ENCODE measurements around the gene TXNIP.
A peak's percentile ranks its signal among the peaks of the same experiment; 100 is the strongest.

Gene TXNIP

DNA sequence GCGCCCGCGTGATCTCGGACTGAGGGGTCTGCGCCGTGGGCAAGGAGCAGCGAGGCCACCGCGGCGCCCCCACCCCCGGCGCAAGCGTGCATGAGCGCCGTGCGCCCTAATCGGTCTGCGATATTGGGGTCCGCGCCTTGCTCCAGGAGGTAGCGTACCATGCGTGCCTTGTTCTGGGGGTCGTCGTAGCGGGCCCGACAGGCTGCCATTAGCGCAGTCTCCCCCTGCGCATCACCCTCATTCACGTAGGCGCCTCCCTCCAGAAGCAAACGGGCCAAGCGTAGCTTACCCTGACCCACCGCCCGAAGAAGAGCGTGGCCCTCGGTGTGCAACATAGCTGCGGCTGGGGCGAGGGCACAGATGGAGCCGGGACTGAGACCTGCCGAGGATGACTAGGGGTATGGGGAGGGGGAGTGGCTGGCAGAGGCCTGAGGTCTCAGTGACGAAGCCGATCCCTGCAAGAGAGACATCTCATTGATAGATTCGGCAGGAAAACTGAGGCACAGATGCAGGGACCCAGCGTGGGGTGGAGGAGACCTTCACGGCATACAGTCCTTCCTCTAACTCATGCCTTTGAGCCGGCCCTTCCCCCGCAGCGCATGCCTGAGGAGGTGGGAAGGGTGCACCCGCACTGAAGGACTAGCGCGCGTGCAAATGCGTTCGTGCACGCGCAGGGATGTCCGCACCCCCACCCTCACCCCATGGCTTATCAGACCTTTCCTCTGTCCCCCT is 34.8 kb downstream of the TXNIP start:
- DNase-seq = no peak

DNA sequence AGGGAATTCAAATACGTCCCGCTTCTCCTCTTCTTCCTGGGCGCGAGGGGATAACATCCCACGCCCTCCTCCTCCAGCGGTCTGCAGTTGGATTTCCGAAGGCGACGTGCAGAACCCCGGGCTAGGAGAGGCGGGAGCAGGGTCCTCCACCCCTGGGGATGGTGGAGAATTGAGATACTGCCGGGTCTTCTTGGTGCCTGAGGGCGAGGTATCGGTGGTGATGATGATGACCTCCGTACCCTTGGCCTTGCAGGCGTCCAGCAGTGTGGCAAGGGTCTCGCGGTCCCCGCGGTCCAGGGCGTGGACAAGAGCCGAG is 35.3 kb downstream of the TXNIP start:
- DNase-seq = no peak

DNA sequence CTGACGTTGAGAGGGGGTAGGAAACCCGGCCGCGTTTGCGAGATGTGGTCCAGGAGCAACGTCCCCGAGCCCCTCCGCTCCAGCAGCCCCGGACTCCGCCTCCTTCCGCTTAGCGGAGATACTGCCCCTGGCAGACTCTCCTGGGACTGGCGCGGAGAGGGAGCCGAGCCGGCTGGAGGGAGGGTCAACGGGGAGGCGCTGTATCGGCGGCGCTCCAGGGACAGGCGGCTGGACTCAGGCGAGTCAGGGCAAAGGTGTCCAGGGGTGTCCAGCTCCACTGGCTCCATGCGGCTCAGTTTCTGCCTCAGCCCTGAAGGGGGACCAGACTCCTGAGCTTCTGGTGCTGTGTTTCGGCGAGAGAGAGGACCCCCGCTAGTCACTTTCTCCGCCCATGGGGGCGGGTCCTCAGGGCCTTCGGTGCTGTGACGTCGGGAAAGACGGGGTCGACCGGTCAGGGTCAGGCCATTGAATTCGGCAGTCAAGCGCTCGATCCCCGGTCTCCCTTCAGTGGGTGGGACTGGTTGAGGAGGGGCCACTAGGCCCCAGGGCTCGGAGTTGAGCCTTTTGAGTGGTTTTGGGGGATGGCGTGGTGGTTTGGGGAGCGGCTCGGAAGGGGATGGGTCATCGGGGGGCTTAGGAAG is 35.8 kb downstream of the TXNIP start:
- peak; percentile 75 to 79 for DNase-seq

DNA sequence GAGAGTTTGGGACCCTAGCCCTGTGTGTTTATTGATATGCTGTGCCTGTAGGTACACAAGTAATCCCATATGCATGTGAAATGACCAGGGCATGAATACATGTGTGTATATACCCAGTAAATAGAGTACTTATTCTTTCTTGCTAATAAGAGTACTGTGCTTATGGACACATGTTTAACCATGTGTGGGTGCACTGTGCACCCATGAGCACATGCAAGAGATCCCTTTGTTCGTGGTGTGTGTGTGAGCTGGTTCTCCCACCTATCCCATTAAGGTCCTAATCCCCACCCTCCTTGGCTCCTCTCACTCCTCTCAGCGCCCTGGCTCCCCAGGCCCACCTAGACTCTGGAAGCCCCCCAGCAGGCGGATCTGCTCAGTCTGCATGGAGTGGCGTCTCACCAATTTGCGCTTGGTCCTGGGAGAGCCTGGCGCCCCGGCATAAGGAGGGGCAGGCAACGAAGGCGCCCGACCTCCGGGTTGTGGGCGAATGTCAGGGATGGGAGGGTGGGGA is 36.4 kb downstream of the TXNIP start:
- DNase-seq = no peak

DNA sequence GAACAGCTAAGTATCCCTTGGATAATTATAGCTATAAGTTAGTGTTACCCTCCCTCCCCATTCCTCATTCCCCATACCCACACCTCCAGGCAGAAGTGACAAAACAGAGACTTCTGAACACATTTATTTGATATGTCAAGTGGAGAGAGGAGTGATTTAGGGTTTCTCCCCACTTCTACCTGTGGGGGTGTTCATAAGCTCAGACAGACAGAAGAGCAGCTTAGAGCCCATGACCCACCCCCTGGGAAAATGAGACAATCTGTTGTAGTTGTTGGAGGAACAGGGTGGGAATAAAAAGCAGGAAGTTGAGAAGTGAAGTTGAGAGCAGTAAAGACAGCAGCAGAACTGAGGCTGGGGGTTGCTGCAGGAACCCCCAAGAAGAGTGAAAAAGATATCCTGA is 37.0 kb downstream of the TXNIP start:
- DNase-seq = no peak

DNA sequence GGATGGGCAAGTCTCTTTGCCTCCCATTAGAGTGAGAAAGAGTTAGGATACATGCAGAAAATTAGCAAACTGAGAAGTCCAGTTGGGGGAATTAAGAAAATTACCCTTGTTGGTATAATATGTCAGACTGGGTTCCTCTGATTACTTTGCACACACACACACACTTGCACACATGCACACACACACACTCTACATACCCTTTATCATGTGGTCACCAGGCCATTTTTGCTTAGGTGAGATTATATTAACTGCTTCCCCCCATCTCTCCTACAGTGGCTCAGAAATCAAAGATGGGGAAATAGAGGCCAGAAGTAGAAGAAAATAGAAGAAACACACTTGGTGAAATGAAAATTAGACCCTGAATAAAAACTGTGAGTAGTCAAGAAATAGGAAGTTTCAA is 37.6 kb downstream of the TXNIP start:
- DNase-seq = no peak

DNA sequence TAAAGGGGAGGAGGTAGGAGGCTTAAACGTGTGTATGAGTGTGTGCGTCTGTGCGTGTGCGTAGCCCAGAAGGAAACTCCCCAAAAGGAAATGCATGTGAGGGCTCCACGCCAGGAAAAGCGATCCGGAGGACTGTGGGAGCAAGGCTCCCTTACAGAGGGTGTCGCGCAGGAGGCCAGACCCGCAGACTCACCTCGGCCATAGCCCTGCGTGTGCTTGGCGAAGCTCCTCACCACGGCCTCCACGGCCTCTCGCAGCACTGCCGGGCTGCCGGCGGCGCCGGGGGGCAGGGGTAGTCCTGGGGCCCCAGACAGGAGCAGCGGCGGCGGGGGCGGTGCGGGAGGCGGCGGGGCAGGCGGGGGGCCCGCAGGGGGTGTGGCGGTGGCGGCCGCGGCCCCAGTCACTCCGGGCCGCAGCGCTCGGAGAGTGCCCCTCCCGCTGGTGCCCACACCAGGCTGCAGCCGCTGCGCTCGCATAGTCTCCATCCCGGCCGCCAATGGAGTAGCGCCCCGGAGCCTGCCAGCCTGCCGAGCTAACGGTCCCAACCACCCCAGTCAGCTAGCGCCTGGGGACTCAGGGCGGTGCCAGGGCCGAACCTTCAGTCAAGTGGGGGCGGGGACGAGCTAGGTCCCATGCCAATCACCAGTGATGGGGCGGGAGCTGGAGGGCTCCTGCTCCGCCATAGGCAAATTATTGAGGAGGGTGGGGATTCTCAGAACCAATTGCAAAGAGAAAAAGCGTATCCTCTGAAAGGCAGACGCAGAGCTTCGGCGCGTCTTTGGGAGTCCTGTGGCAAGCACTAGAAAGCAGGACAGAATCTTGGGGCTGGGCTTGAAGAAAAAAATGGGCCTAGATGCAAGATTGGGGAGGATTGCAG is 38.7 kb downstream of the TXNIP start, which contains the start of gene LIX1L:
TSS of gene LIX1L (minus strand) at position 575 of the 877 bp plus-strand sequence. CDS start at position 485, 90 bp downstream.
- peak; percentile 90 to 92 for DNase-seq

DNA sequence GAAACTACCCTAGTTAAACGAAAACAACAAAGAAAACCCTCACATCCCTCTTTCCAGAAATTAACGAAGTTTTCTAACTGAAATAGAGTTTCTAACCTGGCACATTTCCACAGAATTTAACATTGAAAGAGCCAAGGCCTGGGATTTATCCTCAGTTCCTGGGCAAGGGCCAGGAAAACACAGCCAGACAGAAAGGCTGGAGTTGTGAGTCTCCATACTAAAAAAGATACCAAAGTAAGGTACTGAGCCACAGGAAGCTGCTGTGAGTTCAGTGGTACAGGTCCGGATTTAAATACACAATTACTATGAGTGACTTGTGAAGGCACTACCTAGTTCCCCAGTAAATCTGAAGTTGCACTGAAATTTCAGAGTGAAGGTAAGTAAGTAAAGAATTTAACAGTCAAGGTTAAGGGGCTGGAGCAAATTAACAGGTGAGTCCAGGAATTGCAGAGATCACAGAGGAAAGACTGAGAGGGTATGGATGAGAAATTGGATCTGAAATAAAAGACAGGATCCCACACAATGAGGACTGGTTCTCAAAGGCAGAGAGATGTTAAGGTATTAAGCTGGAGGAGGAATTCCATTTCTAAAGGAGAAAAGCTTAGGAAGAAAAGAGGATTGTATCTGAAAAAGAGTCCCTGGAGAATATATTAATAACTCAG is 39.5 kb downstream of the TXNIP start:
- DNase-seq = no peak

DNA sequence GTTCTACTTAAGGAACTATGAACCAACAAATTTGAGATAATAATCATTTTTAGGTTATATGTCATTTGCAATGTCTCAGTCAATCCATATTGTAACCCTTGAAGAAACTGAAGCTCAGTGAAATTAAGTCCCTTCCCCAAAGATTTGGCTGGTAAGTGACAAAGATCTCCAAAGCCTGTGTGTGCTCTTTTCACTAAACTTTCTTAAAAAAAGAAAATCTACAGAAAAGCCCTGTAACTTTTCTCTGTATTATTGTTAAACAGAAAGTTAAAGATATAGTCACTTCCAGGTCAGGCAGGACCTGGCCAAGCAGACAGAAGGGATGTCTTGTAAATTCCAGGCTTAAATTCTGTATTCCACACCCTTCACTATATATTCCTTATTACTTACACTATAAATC is 40.0 kb downstream of the TXNIP start:
- no peak for DNase-seq

DNA sequence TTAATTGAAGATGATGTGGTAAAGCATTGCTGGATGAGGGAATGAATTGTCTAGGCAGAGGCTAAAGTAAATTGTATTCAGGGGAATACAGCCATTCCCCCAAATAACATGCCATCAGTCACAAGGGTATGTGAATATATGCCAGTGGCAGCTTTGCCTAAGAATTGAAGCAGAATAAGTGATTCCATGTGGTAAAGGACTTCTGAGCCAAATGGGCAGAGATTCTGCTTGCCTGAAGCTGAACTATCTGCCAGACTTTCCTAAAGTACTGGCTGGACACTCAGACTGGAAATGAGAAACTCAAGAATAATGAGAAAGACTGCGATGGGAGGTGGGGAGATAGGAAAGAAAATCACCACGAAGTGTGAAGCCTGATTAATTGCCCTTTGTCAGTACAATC is 40.9 kb downstream of the TXNIP start:
- DNase-seq = no peak

DNA sequence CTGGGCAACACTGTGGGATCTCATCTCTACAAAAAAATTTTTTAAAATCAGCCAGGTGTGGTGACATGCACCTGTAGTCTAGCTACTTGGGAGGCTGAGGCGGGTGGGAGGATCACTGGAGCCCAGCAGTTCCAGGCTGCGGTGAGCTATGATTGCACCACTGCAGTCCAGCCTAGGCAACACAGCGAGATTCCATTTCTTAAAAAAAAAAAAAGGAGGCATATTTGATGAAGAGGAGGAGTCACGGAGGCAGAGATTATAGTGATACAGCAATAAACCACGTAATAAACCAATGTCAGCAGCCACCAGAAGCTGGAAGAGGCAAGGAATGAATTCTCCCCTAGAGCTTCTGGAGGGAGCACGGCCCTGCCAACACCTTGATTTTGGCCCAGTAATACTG is 42.5 kb downstream of the TXNIP start:
- DNase-seq = no peak

DNA sequence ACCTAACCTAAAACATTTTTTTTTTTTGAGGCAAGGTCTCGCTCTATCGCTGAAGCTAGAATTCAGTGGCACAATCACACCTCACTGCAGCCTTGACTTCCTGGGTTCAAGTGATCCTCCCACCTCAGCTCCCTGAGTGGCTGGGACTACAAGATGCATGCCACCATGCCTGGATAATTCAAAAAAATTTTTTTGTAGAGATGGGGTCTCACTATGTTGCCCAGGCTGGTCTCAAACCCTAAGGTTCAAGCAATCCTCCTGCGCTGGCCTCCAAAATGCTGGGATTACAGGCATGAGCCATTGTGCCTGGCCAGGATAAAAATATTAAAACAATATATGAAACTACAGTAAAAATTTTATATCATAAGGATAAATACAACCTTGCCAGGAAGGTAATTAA is 43.5 kb downstream of the TXNIP start:
- no peak for DNase-seq

DNA sequence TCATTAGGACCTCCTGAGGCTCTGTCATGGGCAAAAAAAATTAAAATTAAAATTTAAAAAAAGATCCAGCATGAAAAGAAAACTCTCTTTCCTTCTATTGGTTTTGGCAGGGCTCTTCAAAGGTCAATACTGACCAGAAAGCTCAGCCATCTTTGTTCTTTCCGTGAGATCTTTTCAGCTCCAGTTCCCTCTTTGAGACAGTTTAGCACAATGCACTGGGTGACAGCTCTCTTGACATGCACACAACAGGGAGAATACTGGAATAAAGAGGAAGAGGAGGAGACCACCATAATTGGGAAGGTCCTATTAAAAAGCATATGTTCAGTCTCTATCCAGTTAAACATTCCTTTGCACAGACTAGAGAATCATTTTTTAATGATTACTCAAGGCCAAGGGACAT is 44.9 kb downstream of the TXNIP start:
- DNase-seq = no peak

DNA sequence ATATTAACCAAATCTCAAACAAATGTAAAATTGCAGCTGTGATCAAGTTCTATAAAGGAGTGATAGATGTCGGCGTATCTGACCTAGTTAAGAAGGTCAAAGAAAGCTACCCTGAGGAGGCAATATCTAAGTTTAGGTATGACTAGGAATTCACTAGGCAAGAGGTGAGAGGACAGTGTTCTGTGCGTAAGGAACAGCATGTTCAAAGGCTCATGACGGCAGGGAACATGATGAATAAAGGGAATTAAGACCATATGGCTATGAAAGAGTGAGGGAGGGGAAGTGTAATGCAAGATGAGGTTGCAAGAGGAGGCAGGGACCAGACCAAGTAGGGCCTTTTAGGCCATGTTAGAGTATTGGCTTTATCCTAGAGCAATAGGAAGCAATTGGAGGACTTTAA is 47.2 kb downstream of the TXNIP start:
- DNase-seq = no peak

DNA sequence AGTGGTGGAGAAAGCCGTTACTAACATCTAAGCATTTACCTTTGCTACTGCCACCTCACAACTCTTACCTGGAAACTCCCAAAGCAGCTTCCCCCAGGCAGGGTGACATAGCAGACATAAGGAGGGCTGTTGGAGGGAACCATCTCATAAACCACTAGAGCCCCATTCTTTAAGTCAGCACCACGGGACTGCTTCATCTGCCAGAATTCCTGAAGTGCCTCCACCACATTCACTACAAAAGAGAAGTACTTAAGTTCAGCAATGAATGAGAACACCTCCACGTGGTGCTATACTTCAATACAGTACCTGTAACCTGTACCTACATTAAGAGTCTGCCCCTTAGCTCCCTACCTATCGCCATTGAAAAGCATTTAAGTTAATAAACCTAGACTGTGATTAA is 48.8 kb downstream of the TXNIP start:
- DNase-seq = no peak

DNA sequence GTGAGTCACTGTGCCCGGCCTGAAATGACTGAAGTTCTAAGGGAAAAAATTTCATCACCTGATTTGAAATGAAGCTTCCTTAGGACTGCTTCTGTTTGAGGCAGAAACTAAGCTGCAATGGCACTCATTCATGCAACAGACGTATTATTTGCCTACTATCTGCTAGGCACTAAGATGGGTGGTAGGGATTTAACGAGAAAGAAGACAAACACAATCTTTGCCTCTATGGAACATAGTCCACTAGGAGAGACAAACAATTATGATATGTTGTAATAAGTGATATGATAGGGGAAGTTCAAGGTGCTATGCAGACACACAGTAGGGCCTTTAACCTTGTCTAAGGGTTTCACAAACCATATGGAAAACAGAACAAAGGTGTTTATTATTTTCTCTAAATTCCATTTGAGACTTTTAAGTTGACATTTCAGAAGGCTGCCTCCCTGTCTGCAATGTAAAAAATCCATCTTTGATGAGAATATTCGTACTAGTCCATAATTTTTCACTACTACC is 49.8 kb downstream of the TXNIP start:
- no peak for DNase-seq

DNA sequence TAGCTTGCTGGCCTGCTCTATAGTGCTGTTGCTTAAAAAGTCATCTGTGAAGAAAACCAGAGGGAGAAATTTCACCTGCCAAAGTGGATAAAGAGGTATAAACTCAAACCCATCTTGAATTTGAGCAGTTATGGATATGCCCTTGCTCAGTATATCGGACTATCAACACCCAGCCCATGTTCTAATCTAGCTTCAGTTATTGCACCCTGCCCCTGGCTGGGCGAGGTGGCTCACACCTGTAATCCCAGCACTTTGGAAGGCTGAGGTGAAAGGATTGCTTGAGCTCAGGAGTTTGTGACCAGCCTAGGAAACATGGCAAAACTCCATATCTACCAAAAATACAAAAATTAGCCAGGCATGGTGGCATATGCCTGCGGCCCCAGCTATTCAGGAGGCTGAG is 51.8 kb downstream of the TXNIP start:
- DNase-seq = no peak

DNA sequence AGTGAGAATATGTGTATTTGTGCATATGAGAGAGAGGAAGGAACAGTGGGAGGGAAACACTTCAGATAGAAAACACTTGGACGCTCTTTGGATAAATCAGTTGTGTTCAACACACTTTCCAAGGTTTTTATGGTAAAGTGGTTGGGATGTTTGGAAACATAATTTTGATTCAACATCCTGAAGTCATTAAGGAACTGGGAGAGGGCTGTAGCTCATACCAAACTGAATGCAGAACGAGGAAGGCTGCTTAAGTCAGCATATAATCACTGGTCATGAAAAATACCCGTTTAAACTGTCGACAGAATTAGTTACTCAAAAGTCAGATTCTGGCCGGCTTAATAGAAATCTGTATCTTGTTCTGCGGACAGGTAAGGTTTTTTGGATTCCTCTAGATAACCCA is 53.5 kb downstream of the TXNIP start:
- no peak for DNase-seq
